ENCODE data around the gene CARM1.
"Not testable (repeated sequence)": the region's sequence is repeated elsewhere in the genome, so short reads cannot be mapped to it uniquely, and the experiment has no call there.

Gene CARM1

GRCh38 chr19:10876459-10877240, 5.3 kb downstream of the CARM1 start:
- TF ChIP-seq, protein P1, sequence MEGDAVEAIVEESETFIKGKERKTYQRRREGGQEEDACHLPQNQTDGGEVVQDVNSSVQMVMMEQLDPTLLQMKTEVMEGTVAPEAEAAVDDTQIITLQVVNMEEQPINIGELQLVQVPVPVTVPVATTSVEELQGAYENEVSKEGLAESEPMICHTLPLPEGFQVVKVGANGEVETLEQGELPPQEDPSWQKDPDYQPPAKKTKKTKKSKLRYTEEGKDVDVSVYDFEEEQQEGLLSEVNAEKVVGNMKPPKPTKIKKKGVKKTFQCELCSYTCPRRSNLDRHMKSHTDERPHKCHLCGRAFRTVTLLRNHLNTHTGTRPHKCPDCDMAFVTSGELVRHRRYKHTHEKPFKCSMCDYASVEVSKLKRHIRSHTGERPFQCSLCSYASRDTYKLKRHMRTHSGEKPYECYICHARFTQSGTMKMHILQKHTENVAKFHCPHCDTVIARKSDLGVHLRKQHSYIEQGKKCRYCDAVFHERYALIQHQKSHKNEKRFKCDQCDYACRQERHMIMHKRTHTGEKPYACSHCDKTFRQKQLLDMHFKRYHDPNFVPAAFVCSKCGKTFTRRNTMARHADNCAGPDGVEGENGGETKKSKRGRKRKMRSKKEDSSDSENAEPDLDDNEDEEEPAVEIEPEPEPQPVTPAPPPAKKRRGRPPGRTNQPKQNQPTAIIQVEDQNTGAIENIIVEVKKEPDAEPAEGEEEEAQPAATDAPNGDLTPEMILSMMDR (IDR thresholded peaks at IDR 0.05; ENCODE audit: borderline replicate concordance, control extremely low read depth, extremely low read depth, insufficient read depth, missing control alignments), result no peak
- in situ Hi-C loops (cut with MboI; ENCODE audit: low sequenced_read_pairs, unreplicated experiment), result no loop called here
- DNase-seq (ENCODE audit: low spot score), result peak; percentile 74

DNA sequence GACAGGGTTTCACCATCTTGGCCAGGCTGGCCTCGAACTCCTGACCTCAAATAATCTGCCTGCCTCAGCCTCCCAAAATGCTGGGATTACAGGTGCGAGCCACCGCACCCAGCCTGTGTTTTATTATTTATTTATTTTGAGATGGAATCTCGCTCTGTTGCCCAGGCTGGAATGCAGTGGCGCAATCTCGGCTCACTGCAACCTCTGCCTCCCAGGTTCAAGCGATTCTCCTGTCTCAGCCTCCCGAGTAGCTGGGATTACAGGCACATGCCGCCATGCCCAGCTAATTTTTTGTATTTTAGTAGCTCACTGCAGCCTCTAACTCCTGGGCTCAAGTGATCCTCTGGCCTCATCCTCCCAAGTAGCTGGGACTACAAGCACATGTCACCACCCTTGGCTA, 6.3 kb downstream of the CARM1 start:
- DNase-seq (ENCODE audit: low spot score); in situ Hi-C loops (cut with MboI; ENCODE audit: low sequenced_read_pairs, unreplicated experiment): not testable (repeated sequence)

- no peak for DNase-seq (ENCODE audit: low spot score)
- TF ChIP-seq, protein P1 (IDR thresholded peaks at IDR 0.05; ENCODE audit: borderline replicate concordance, control extremely low read depth, extremely low read depth, insufficient read depth, missing control alignments), result no peak
- in situ Hi-C loops (cut with MboI; ENCODE audit: low sequenced_read_pairs, unreplicated experiment), result no loop called here
Observed at GRCh38 chr19:10878253-10878652, 6.9 kb downstream of the CARM1 start.

DNA sequence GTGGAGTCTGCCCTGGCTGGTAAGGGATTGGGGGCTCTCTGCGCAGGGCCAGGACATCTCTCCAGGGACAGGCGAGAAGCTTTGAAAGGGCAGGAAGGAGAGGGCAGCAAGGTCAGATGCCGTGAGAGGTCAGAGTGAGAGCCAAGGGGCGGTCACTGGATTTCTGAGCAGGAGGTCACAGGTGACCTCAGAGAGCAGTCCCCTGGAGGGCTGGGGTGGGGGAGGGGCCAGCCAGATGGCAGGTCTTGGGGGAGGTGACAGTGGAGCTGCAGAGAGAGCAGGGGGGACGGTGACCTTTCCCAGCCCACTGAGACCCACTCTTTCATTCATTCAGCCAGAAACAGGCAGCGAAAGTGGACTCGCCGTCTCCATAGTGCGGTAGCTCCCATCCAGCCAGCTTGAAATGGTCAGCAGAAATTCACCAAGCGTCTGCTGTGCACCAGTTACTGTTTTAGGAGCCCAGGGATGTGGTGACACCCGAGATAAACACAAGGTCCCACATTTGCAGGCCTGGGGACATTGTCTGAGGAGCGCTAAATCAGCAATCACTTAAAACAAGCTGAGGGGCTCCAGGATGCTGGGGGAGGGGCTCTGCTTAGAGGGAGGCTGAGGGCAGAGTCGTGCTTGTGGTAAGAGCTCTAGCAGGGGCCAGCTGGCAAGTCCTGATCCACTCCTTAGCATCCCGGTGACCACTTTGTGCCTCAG, 10.2 kb downstream of the CARM1 start:
- DNase-seq (ENCODE audit: low spot score), result no peak
- TF ChIP-seq, protein P1 (IDR thresholded peaks at IDR 0.05; ENCODE audit: borderline replicate concordance, control extremely low read depth, extremely low read depth, insufficient read depth, missing control alignments), result no peak
- in situ Hi-C loops (cut with MboI; ENCODE audit: low sequenced_read_pairs, unreplicated experiment), result no loop called here

- TF ChIP-seq, protein P1 (IDR thresholded peaks at IDR 0.05; ENCODE audit: borderline replicate concordance, control extremely low read depth, extremely low read depth, insufficient read depth, missing control alignments), result no peak
- in situ Hi-C loops (cut with MboI; ENCODE audit: low sequenced_read_pairs, unreplicated experiment), result no loop called here
- DNase-seq (ENCODE audit: low spot score), result no peak
Observed at GRCh38 chr19:10882108-10882457, 10.7 kb downstream of the CARM1 start.

DNA sequence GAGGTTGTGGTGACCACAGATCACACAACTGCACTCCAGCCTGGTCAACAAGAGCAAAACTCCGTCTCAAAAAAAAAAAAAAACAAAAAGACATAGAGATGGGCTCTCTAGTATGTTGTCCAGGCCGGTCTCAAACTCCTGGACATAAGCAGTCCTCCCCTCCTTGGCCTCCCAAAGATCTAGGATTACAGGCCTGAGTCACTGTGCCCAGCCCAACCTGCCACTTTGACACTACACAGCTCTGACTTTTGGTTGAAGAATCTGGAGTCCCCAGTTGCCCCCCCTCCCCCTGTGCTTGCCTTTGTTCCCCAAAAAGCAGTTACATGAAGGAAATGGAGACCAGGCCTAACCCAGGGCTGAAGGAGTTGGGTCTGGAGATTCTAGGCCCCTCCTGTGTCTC, 12.9 kb downstream of the CARM1 start:
- DNase-seq (ENCODE audit: low spot score), result no peak
- TF ChIP-seq, protein P1 (IDR thresholded peaks at IDR 0.05; ENCODE audit: borderline replicate concordance, control extremely low read depth, extremely low read depth, insufficient read depth, missing control alignments), result no peak
- in situ Hi-C loops (cut with MboI; ENCODE audit: low sequenced_read_pairs, unreplicated experiment), result no loop called here
